SW 1271 (cell line): ENCODE results near the gene BRS3.
"Not testable (repeated sequence)": the region's sequence is repeated elsewhere in the genome, so short reads cannot be mapped to it uniquely, and the experiment has no call there.

Experiments used
- DNase-seq, 2 experiments: peaks; one replicate each; lab custom pipeline; 2025; lab: John Stamatoyannopoulos, UW

BRS3 gene

DNA sequence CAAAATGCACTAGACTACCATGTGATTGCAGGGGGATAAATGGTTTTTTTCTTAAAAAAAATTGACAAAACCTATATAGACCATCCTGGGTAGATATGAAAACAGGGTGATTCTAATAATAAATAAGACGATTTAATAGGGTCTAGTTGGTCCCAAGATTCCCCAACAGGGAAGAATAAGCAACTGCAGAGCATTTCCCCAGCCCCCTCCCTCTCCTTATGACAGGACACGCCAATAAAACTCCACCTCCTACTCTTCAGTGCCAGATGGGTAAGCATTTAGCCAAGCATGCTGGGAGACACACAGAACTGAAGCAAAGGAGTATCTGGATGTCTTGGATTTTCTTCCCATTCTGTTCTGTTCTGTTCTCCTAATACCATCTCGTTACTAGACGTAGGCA, at the start of gene BRS3:
Gene BRS3 (plus strand): TSS at position 301 of the 400 bp plus-strand sequence. CDS start 168 bp downstream, outside the sequence.
- no peak for DNase-seq

- no peak for DNase-seq
Observed at GRCh38 chrX:136438192-136438591, 49.6 kb upstream of the BRS3 start.

GRCh38 chrX:136445674-136446073, 42.1 kb upstream of the BRS3 start:
- not testable (repeated sequence) for DNase-seq

GRCh38 chrX:136446208-136446607, 41.5 kb upstream of the BRS3 start:
- DNase-seq = no peak

DNA sequence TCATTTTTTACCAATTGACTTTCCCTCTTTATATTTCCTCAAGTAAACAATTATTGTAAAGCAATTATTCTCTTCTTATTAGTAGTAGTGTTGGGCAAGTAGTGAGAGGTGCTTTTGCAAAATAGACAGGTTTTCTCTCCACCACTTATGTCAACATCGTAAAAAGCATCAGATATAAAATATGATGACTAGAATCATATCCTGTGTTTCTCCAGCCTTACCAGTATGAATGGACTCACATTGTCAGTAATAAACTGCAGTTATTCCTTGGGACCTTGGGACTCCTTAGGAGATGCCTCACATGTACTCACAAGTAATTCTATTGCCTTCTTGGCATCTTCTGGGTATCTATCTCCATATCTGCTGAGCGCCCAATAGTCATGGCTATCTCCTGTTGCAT, 40.4 kb upstream of the BRS3 start:
- no peak for DNase-seq

- no peak for DNase-seq
Observed at GRCh38 chrX:136447968-136448367, 39.8 kb upstream of the BRS3 start.

DNA sequence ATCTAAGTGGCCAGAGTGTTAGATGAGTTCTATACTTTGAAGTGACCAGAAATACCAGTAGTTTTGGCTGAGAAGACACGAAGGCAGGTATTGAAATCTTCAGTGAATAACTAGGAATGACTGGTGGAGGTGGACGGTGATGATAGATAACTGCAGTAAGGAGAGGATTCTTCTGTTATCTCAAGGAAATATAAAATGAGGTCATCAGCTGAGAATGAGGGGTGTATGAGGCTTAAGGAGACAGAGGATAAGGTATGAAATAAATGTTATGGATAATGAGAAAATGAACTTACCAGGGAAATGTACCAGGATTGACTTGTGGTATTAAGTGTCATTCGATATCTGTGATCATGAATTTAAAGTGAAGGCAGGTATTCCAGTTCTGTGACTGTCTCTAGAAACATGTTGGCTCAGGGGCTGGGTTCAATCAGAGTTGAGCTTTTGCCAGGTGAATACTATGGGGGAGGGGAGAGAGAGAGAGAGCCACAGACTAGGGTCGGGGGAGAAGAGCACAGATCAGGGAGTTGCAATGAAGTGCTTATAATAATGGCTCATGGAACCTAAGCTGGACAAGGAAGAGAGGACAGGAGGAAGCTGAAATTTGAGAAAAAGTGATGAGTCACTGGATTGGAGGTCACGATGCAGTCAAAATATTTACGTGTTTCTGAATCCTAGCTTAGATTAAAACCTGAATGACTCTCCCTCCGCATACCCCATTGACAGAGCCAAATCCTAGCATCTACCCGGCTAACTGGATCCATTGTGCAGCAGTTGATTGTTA, 37.5 kb upstream of the BRS3 start:
- no peak for DNase-seq

GRCh38 chrX:136452614-136453013, 35.1 kb upstream of the BRS3 start:
- no peak for DNase-seq

GRCh38 chrX:136453114-136453513, 34.6 kb upstream of the BRS3 start:
- no peak for DNase-seq

- no peak for DNase-seq
Observed at GRCh38 chrX:136453771-136454170, 34.0 kb upstream of the BRS3 start.

DNA sequence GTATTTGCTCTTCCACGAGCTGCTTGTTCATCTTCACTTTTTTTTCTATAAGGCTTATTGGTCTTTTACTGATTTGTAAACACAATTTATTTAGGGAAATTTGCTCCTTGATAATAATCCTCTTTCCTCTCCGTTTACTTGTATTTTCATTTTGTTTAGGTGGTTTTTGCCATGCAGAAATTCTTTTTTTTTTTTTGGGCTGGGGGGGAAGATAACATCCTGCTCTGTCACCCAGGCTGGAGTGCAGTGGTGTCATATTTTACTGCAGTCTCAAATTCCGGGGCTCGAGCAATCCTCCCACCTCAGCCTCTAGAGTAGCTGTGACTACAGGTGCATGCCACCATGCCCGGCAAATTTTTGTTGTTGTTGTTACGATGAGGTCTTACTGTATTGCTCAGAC, 31.6 kb upstream of the BRS3 start:
- no peak for DNase-seq

DNA sequence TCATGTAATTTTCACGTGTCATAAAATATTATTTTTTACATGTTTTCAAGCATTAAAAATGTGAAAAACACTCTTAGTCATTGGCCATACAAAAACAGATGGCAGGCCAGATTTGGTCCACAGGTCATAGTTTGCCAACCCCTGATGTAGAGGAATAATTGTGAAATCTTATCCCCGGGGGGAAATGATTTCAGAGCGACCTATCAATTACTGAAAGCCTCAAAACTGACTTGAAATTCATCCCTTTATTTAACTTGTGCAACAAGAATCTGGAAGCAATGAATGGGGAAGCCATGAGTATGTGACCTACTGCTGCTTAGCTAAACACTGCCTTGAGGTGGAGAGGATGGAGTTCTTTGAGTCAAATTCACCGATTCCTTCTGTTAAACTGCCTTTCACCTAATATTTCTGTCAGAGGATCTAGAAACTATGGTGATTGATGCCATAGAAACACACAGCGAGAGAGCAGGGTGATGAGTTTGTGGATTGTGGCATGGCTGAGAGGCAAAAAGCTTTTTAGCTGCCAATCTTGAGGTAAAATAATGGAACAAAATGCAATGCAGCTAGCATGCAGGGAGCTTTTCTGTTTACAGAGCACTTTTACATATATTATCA, 30.3 kb upstream of the BRS3 start:
- DNase-seq = no peak

GRCh38 chrX:136464589-136464988, 23.2 kb upstream of the BRS3 start:
- DNase-seq = no peak

GRCh38 chrX:136467303-136467702, 20.4 kb upstream of the BRS3 start:
- no peak for DNase-seq

- DNase-seq = no peak
Observed at GRCh38 chrX:136468391-136469103, 19.2 kb upstream of the BRS3 start.

- no peak for DNase-seq
Observed at GRCh38 chrX:136473663-136474062, 14.1 kb upstream of the BRS3 start.

DNA sequence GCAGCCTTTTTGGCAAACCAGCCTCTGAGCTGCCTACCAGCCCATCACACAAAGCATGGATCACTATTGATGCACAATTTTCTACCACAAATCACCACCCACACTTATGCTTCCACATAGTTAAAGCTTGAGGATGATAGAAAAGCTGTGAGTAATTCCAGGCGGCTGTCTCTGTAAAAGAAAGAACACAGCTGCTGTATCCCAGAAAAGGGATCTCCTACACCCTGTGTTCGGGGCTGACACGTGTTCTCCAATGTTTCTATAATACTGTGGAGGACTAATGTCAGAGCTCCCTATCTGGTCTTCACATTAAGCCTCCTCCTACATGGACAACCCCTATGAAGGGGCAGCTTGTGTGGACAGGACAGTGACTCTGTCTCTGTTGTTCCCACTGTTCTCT, 12.5 kb upstream of the BRS3 start:
- DNase-seq = no peak

- no peak for DNase-seq
Observed at GRCh38 chrX:136476501-136476900, 11.2 kb upstream of the BRS3 start.

DNA sequence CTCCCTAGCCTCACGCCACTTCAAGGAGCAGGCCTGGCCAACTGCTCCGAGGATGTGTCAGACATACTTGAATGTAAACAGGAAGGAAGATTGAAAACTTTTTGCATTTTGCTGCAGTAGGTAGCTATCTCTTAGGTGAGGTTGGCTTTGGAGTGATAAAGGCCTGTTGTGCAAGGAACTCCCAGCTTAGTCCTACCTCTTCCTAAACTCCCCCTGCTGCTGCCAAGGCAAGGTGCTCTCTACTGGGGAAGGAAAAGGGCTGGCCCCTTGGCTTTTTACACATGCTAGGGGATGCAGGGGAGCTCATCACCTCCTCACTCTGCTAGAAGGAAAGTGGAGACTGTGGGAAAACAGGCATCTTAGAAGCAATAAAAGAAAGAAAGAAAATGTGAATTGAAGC, 10.7 kb upstream of the BRS3 start:
- DNase-seq = no peak

GRCh38 chrX:136480383-136480782, 7.4 kb upstream of the BRS3 start:
- DNase-seq = no peak

DNA sequence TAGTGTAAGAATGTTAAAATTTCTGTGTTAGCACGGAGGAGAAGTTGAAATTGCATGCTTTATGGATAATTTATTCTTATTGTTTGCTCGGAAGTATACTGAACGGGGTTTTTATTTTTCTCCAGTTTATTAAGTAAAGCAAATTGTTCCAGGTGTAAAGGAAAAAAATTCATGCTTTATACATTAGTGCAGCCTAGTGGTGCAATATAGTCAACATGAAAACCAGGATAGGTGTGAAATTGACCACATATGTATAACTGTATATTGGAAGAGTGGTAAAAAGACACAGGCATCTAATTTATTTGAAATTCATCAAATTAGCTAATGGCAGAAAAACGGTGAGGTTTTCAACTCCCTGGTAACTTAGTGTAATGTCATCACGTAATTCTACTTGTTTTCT, 959 bp downstream of the BRS3 start:
- no peak for DNase-seq

DNA sequence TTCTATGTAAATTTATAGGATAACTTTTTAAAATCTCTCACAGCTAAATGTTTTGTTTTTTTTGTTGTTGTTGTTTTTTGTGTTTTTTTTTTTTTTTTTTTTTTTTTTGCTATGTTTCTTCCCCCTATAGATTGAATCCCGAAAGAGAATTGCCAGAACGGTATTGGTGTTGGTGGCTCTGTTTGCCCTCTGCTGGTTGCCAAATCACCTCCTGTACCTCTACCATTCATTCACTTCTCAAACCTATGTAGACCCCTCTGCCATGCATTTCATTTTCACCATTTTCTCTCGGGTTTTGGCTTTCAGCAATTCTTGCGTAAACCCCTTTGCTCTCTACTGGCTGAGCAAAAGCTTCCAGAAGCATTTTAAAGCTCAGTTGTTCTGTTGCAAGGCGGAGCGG, 4.1 kb downstream of the BRS3 start:
- no peak for DNase-seq

GRCh38 chrX:136493011-136493410, 5.3 kb downstream of the BRS3 start:
- no peak for DNase-seq
